ENCODE results near the gene SLC25A13.

The SLC25A13 gene

GRCh38 chr7:96243241-96243640 is 78.7 kb downstream of the SLC25A13 start:
- DNase-seq (ENCODE audit: low read depth in 3 of 3): no peak

GRCh38 chr7:96241855-96242254 is 80.0 kb downstream of the SLC25A13 start:
- no peak for DNase-seq (ENCODE audit: low read depth in 3 of 3)

DNA sequence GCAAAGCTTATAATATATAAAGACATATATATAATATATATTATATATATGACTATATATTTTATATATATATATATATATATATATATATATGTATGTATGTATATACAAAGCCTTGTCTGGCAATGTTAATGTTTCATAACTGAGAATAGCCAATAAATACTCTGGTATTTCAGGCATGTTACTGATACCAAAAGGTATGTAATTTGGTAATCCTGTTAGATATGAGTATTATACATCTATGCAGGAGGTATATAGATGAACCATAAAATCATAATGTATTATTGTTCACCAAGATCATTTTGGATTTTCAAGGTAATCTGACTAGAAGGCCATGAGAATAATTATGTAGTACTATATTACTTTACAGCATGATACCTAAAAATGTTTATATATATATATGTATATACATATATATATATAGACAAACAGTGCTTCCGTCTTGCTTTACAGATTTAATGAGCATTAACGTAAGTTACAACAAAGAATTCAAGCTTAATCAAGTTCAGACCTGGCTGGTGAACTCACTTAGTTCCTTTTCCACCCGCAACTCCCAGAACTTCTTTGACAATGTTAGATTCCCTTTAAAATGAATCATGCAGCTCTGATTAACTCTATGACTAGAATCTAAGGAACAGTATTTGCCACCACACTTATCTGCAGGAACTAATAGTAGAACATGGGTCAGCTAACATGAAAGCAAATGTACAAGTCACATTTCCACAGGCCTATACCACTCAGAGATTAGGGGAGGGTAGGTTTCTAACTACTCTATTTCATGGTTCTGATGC is 82.7 kb downstream of the SLC25A13 start:
- DNase-seq (ENCODE audit: low read depth in 3 of 3): no peak

GRCh38 chr7:96238474-96238873 is 83.4 kb downstream of the SLC25A13 start:
- DNase-seq (ENCODE audit: low read depth in 3 of 3): no peak

- DNase-seq (ENCODE audit: low read depth in 3 of 3): no peak
These were observed 84.9 kb downstream of the SLC25A13 start for GRCh38 chr7:96237040-96237439.

GRCh38 chr7:96236198-96237039 is 85.5 kb downstream of the SLC25A13 start:
- no peak for DNase-seq (ENCODE audit: low read depth in 3 of 3)

GRCh38 chr7:96235281-96235680 is 86.6 kb downstream of the SLC25A13 start:
- DNase-seq (ENCODE audit: low read depth in 3 of 3): no peak

- DNase-seq (ENCODE audit: low read depth in 3 of 3): no peak
These were observed 88.3 kb downstream of the SLC25A13 start for GRCh38 chr7:96233528-96234154.

GRCh38 chr7:96233084-96233483 is 88.8 kb downstream of the SLC25A13 start:
- no peak for DNase-seq (ENCODE audit: low read depth in 3 of 3)

DNA sequence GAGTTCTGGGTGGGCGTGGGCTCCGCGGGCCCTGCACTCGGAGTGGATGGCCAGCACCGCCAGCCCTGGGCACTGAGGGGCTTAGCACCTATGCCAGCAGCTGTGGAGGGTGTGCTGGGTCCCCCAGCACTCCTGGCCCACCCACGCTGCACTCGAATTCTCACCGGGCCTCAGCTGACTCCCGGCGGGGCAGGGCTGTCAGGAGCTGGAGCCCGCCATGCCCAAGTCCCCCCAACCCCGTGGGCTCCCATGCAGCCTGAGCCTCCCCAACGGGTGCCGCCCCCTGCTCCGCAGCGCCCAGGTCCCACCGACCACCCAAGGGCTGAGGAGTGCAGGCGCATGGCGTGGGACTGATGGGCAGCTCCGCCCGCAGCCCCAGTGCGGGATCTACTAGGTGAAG is 93.1 kb downstream of the SLC25A13 start:
- DNase-seq (ENCODE audit: low read depth in 3 of 3): no peak

DNA sequence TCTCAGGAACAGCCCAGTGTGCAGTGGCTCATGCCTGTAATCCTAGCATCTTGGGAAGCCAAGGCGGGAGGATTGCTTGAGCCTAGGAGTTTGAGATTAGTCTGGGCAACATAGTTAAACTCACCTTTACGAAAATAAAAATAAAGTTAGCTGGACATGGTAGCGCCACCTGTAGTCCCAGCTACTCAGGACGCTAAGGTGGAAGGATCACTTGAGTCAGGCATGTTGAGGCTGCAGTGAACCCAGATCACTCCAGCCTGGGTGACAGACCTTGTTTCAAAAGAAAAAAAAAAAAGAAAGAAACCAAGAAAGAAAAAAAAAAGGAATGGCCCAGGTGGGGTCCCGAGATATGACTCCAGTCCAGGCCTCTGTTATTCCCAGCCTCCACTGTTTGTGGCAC is 96.6 kb downstream of the SLC25A13 start:
- DNase-seq (ENCODE audit: low read depth in 3 of 3): no peak

DNA sequence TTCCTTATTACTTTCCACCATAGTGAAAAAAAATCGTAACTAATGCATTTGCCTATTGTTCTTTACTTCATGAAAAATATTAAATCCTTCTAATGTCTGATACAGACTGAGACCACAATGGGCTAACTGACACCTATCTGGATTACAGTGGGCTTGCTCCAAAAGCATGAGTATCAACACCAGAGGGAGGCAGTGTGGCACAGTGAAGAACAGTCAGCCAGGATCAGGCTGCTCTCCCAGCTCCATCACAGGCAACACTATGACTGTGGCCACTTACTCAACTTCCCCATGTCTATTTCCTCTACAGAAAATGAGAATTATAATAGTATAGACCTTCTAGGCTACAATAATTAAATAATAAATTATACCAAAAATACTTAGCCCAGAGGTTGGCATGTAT is 97.2 kb downstream of the SLC25A13 start:
- no peak for DNase-seq (ENCODE audit: low read depth in 3 of 3)

DNA sequence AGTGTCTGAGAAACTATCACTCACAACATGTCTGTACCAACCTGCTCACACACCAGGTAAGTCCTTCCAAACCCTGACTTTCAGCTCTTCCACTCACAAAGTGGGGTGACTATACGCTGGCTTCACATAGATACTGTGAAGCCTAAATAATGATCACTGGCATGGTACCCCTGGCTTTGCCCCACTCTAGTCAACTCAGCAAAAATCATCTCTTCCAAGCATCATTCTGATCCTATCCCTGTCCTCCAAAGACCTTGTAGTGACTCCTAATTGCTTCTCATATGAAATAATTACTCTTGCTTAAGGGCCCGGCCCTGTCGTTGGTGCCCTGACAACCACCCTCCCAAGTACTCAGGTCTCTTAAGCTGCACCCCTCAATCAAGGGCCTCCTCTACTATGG is 97.8 kb downstream of the SLC25A13 start:
- no peak for DNase-seq (ENCODE audit: low read depth in 3 of 3)

DNA sequence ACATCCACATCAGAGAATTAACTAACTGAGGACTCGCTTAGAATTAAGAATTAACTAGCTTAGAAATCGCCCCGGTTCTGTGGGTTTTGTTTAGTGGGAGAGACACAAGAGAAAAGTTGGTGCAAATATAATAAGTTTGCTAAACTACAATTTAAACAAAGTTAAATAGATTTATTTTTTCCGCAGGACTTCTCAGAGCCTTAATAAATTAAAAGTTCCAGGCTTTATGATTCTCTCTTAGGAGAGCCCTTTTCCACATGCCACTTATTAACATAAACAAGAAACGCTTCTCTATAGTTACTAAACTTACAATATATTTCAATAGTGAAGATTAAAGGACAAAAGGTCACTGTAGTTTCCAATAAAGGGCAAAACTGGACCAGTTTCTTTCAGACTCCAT is 100.0 kb downstream of the SLC25A13 start:
- no peak for DNase-seq (ENCODE audit: low read depth in 3 of 3)

DNA sequence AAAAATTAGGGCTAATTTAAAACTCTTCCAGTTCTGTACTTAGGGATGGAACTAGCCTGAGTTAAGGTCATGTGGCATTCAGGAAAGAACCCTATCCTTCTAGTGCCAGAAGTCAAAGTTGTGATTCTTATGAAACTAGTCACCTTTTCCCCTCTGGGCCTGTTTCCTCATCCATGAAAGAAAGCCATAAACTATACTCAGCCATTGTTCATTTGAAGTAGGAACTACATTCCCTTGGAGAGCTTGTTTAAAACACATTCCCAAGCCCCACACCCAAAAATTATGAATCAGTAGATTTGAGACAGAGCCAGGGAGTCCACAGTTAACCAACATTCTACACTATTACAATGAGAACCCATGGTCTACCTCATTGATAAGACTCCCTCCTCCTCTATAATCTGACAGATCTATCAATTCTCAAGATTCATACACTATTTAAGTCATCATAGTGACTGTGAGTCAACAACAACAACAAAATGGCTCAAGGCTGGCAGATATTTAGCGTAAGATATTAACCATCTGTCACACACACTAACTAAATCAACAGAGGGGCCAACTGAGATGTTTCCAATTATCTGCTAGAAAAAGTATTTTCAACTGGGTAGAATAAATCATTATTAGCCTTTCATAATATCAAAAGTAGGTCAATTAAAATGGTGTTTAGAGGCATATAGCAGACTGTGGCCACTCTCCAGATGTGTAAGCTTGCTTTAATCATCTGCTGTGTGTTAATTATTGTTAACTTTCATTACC is 102.3 kb downstream of the SLC25A13 start:
- DNase-seq (ENCODE audit: low read depth in 3 of 3): no peak

DNA sequence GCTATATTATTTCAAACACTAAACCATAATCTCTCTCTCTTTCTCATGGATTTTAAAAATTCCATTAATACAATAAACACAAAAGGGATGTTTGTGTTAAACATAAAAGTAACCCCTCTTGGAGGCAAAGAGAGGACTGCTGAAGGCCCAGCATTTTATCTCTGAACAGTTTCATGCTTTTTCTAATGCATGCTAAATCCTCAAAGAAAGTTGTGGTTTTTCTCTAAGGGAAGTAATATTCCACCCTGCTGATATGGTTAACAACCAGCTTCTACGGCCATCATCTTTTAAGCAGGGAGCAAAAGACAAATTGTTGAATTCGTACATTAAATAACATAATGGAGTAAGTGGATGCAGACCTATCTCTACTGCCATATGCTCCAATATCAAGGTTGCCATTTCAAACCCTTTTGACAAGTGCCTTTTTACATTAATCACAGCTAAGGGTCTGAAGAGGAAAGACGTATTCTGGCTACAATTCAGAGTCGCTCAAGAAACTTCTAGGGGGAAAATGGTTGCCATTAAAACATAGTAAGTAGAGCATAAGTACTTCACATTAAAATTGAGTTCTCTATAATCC is 103.1 kb downstream of the SLC25A13 start:
- DNase-seq (ENCODE audit: low read depth in 3 of 3): no peak

GRCh38 chr7:96217147-96217546 is 104.8 kb downstream of the SLC25A13 start:
- DNase-seq (ENCODE audit: low read depth in 3 of 3): no peak

- DNase-seq (ENCODE audit: low read depth in 3 of 3): no peak
These were observed 105.5 kb downstream of the SLC25A13 start for GRCh38 chr7:96216373-96216772.

DNA sequence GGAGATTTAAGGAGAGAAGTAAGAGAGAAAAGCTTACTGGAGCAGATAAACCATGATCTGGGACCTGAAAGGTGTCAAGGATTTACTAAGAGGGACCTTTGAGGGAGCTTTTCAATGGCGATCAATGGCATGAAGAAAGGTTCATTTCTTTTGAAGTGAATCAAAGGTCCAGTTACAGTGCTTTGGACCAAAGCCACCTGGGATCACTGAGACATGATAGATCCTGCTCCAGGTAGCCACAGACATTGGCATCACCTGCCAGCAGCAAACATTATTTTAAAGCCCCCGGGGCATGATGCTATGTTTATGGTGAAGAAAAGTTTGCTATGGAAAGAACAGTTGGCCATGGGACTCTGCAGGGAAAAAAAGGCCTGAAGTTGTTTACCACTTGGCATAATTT is 109.4 kb downstream of the SLC25A13 start:
- no peak for DNase-seq (ENCODE audit: low read depth in 3 of 3)

GRCh38 chr7:96211954-96212353 is 109.9 kb downstream of the SLC25A13 start:
- no peak for DNase-seq (ENCODE audit: low read depth in 3 of 3)

GRCh38 chr7:96205665-96206064 is 116.2 kb downstream of the SLC25A13 start:
- DNase-seq (ENCODE audit: low read depth in 3 of 3): no peak

DNA sequence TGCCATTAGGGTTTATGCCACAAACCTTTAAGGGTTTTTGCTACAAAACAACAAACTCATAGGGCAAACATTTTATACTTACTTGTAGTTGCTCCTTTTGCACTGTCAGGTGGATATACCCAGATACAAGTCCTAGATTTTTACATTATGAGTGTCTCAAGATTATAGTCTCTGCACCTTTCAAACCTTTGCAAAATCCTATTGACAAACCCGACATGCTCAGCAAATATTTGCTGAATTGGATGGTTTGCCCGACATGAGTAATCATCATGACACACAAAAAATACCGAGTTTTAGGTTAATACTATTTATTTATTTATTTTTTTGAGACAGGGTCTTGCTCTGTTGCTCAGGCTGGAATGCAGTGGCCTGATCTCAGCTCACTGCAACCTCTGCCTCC is 117.3 kb downstream of the SLC25A13 start:
- DNase-seq (ENCODE audit: low read depth in 3 of 3): no peak
